CD4-positive, alpha-beta T cell treated with Interleukin-10 for 1 hour (primary cell): ENCODE data around the gene DUSP1.
A peak's percentile ranks its signal among the peaks of the same experiment; 100 is the strongest.
"Not testable (repeated sequence)": the region's sequence is repeated elsewhere in the genome, so short reads cannot be mapped to it uniquely, and the experiment has no call there.

Experiments used
- DNase-seq: peaks from one replicate; pipeline ENCODE4 v3.0.0-alpha.2; 2020

The DUSP1 gene

GRCh38 chr5:172770675-172771438 lies at the start of gene DUSP1:
TSS of gene DUSP1 (minus strand) at chr5:172771195. CDS start at chr5:172770952, 243 bp downstream.
- peak; percentile 98 for DNase-seq

- no peak for DNase-seq
Measured at GRCh38 chr5:172820046-172820767, 49.2 kb upstream of the DUSP1 start.

GRCh38 chr5:172819569-172819968 lies 48.6 kb upstream of the DUSP1 start:
- DNase-seq: no peak

DNA sequence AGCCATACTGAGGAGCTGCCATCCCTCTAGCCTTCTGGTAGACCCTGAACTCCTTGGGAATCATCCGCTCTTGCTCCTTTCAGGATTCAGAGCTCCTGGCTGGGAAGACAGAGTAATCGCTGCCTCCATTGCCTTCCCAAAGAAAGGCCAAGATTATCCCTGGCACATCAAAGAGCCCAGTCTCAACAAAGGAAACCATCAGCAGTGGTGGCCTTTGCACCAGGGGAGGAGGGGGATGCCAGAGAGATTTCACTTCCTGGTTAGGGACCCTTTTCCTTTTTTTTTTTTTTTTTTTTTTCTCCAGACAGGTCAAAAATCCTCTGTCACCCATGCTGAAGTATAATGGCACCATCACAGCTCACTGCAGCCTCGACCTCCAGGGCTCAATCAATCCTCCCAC lies 47.1 kb upstream of the DUSP1 start:
- no peak for DNase-seq

- DNase-seq: no peak
Measured at GRCh38 chr5:172817664-172818063, 46.7 kb upstream of the DUSP1 start.

DNA sequence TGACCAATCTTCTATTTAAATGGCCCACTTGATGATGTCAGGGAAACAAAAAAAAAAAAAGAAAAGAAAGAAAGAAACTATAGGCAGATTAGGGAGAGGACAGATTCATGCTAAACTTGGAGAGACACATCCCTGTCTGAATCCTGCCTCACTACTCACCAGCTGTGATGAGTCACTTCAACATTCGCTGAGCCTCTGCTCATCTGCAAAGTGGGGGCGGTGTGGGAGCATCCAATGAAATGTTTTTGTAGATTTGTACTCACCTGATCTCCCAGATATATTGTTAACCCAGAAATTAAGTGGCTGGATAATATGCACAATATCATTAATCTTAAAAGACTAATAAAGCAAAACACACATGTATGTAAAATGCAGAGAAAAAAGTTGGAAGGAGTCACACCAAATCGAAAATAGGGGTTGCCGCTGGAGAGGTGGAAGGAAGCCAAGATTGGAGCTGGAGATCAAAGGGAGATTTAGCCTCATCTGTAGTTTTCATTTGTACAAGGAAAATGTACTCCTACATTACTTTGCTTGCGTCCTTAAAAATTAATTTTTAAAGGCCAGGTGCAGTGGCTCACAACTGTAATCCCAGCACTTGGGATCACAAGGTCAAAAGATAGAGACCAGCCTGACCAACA lies 46.0 kb upstream of the DUSP1 start:
- no peak for DNase-seq

GRCh38 chr5:172815631-172816030 lies 44.6 kb upstream of the DUSP1 start:
- DNase-seq: no peak

GRCh38 chr5:172810996-172811395 lies 40.0 kb upstream of the DUSP1 start:
- not testable (repeated sequence) for DNase-seq

- no peak for DNase-seq
Measured at GRCh38 chr5:172809774-172810173, 38.8 kb upstream of the DUSP1 start.

DNA sequence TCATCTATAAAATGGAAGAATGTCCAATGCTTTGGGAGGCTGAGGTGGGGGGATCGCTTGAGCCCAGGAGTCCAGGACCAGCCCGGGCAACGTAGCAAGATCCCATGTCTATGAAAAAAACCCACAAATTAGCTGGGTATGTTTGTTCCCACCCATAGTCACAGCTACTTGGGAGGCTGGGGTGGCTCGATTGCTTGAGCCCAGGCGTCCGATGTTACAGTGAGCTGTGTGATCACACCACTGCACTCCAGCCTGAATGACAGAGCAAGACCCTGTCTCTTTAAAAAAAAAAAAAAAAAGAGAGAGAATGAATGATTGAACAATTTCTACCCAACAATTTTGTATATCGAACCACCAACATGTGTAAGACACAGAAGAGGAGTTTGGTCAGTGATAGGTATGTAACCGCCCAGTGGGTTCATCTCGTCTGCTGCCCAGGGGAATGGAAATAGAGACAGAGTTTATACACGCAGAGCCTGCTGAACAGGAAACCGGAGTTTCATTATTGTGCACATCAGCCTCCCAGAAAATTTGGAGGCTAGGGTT lies 36.8 kb upstream of the DUSP1 start:
- no peak for DNase-seq

DNA sequence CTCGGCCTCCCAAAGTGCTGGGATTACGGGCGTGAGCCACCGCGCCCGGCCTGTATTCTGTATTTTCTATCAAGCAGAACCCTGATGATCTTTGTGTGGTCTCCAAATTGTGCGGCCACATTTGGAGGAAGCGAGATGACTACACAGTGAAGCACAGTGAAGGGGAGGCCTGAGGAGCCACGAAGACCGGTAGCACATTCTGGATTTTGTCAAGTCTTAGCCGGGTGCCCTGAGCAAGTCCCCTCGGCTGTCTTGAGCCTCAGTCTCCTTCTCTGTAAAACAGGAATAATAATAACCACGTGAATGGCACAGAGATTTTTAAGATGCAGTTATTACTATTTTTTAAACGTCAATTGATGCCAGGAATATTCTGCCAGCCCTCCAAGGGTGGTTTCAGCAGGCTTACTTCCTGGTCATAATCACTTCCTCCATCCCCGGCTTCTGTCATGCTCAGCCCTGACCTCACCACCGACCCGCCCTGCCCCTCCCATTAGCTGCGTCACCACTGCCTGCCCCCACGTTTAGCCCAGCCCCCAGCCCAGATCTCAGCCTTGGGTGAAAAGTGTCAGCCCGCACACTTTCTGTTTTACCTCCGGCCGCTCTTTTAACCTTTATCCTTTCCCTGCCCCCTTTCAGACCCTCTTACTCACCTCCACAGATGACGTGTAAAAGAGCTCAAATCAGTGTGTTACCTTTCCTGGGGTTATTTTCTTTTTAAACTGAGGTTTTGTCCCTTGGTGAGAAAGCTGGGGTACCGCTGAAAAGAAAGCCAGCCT lies 36.1 kb upstream of the DUSP1 start:
- DNase-seq: peak; percentile 92

DNA sequence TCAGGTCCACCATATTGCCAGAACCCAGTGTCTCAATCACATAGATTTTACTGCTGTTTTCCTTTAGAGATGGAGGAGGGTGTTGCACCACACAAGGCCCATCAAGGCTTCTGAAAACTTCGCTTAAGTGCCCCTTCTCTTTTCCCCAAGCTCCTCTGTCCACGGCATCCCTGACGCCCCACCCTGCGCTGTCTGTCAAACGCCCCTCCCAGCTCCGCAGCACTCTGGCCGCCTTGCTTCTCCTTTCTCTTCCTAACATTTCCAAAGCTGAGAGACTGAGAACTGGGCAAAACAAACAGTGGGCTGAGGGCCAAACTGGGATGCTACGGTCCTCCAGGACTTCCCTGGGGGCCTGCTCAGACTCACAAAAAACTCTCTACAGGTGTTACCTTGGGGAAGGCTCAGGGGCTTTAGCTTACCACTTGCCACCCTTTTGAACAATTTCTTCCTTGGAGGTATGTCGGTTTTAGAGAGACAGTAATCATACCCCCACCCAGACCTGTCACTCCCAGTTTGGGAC lies 34.8 kb upstream of the DUSP1 start:
- no peak for DNase-seq

GRCh38 chr5:172805018-172805683 lies 34.2 kb upstream of the DUSP1 start:
- no peak for DNase-seq

GRCh38 chr5:172802567-172803176 lies 31.7 kb upstream of the DUSP1 start:
- DNase-seq: no peak

GRCh38 chr5:172802112-172802511 lies 31.1 kb upstream of the DUSP1 start:
- no peak for DNase-seq

DNA sequence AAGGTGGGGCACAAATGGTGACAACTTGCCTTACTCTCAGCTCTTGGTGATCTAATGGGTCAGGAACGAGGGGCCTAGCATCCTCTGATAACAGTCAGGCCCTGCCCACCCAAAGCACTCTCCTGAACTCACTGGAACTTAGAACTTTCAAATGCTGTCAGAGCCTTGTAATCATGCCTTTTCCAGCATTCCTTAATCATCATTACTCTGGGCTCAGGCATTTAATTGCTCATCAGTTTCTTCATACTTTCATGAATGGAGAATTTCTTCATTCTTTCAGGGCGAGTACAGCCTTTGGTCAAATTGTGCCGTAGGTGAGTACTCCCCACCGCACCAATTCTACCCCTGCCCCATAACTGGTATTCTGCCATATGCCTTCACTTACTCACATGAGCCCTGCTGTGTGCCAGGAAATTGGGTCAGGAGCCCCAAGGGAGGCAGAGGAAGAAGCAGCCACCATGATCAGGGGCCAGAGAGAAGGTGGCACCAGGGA lies 30.2 kb upstream of the DUSP1 start:
- DNase-seq: no peak

- peak; percentile 40 for DNase-seq
Measured at GRCh38 chr5:172800088-172800551, 29.1 kb upstream of the DUSP1 start.

DNA sequence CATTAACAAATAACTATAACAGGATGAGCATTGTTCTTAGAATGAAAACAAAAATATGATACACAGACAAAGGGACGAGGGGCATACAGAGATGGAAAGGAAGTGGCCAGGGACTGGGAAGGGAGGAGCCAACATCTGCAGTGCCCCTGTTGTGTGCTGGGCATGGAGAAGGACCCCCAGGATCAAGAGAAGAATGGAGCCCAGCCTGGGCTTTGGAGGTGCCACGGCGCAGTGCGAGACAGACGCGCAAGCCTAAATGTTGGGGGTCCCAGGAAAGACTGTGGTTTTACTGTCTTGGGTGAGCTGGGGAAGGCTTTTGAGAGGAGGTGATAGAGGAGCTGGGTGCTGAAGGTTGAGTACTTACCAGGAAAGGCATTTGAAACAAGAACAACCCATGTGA lies 28.4 kb upstream of the DUSP1 start:
- no peak for DNase-seq

DNA sequence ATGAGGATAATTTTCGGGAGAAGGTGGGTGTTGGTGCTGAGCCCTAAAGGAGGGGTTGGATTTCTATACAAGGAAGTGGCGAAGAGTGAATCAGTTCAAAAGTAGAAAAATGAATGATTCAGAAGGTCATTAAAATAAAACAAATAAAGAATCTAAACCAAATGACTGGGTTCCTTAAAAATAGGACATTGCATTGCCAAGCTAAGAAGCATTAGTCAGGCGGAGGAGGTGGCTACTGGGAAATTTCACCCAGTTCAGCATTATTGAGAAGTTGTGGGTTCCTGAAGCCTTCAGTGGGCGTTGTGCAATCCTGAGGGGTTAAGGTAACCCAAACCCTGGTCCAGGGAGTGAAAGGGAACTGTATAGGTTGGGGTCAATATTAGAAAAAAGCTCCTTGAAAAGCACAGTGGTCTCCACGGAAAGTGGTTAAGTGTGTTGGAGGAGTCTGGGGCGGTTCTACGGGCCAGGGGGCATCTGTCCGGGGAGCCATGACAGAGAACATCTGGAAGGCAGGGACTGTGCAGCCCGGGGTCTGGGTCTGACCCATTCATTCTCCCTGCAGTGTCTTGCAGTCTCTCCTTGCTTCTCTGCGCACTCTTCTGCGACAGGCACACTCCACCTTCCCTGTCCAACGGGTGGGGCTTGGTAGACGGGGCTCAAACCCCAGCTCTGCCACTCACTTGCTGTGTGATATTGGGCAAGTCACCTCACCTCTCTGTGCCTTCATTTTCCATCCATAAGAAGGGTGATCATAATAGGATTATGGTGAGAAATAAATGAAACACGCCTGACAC lies 27.6 kb upstream of the DUSP1 start:
- DNase-seq: peak; percentile 30

GRCh38 chr5:172797771-172798191 lies 26.8 kb upstream of the DUSP1 start:
- no peak for DNase-seq
